SK-N-MC (cell line): ENCODE data around the gene CLCN7.

Source experiments
- EZH2 ChIP-seq: fragments of 200-600 bp; sonication (generic); IDR thresholded peaks from one replicate; pipeline ENCODE4 v1.6.1; 2017; ENCODE audit warnings: antibody characterized with exemption
- POLR2AphosphoS5 ChIP-seq: IDR thresholded peaks from 2 replicates; pipeline ENCODE4 v1.6.1; 2012; ENCODE audit warnings: mild to moderate bottlenecking, low read depth, low read length, borderline replicate concordance

DNA sequence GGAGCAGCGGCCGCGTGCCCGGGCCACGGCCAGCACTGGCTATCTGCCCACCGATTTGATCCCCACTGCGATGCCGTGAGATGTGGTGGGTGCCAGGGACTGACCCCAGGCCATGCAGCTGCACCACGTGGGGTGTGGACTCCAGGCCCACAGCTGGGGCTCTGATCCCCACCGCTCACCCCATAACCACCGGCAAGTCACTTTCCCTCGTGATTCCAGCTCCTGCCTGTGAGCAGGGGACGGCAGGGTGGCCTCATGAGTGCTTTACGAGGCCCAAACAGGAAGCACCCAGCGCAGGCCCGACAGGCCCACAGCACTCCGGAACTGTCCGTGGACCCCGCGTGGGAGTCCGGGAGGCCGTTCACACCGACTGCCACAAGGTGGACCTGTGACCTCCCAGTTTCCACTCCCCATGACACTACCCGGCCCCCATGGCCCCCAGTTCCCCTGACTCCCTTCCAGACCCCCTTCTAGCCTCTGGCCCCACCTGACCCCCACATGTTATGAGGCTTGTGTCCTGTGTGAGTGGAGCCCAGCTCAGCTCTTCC, 13.3 kb upstream of the CLCN7 start:
- TF ChIP-seq POLR2AphosphoS5 (no peak), EZH2 (no peak)
